Hepatic stellate cell (primary cell): ENCODE results near the gene ADD2.

Source experiments
- DNase-seq: peaks from one replicate; pipeline ENCODE4 v3.0.0; 2011; ENCODE audit warnings: low spot score

ADD2 gene

GRCh38 chr2:70718736-70719135, 49.3 kb downstream of the ADD2 start:
- DNase-seq = no peak

GRCh38 chr2:70718241-70718640, 49.8 kb downstream of the ADD2 start:
- no peak for DNase-seq

GRCh38 chr2:70717431-70718038, 50.5 kb downstream of the ADD2 start:
- no peak for DNase-seq

- no peak for DNase-seq
Measured at GRCh38 chr2:70716951-70717350, 51.0 kb downstream of the ADD2 start.

- no peak for DNase-seq
Measured at GRCh38 chr2:70716131-70716743, 51.8 kb downstream of the ADD2 start.

- DNase-seq = no peak
Measured at GRCh38 chr2:70715071-70715985, 52.7 kb downstream of the ADD2 start.

GRCh38 chr2:70714141-70714905, 53.7 kb downstream of the ADD2 start:
- DNase-seq = no peak

GRCh38 chr2:70712916-70713315, 55.1 kb downstream of the ADD2 start:
- no peak for DNase-seq

GRCh38 chr2:70711191-70711590, 56.8 kb downstream of the ADD2 start:
- DNase-seq = no peak

- no peak for DNase-seq
Measured at GRCh38 chr2:70710038-70710690, 57.8 kb downstream of the ADD2 start.

GRCh38 chr2:70709275-70710037, 58.5 kb downstream of the ADD2 start:
- DNase-seq = no peak

- no peak for DNase-seq
Measured at GRCh38 chr2:70708376-70709199, 59.4 kb downstream of the ADD2 start.

- DNase-seq = no peak
Measured at GRCh38 chr2:70707706-70708105, 60.3 kb downstream of the ADD2 start.

- DNase-seq = no peak
Measured at GRCh38 chr2:70706026-70706795, 61.8 kb downstream of the ADD2 start.

- DNase-seq = no peak
Measured at GRCh38 chr2:70705160-70705850, 62.7 kb downstream of the ADD2 start.

- no peak for DNase-seq
Measured at GRCh38 chr2:70703900-70704549, 64.0 kb downstream of the ADD2 start.

GRCh38 chr2:70702711-70703395, 65.1 kb downstream of the ADD2 start:
- DNase-seq = no peak

GRCh38 chr2:70698847-70699246, 69.2 kb downstream of the ADD2 start:
- no peak for DNase-seq
